A673 (cell line): ENCODE data around the gene DCUN1D5. TPM values are rescaled to one million over a fixed set of nuclear protein-coding genes. Genes with fewer than 3 reads are reported as not detected.
A peak's percentile ranks its signal among the peaks of the same experiment; 100 is the strongest.

Source experiments
- BruUV-seq: library from RNA; stranded (reverse); fragments of 400-500 nt; replicated peaks from 2 replicates; lab custom pipeline; 2021; lab: Mats Ljungman, UMichigan
- CTCF ChIA-PET: fragments of 300-600 bp; sonication (Branson Sonifier 250); formaldehyde crosslinking; loops from one replicate; lab custom pipeline; 2022; ENCODE audit warnings: antibody characterized with exemption; lab: Charles Lee
- POLR2A ChIA-PET: fragments of 300-600 bp; sonication (Branson Sonifier 250); formaldehyde crosslinking; loops from one replicate; lab custom pipeline; 2022; ENCODE audit warnings: antibody characterized with exemption; ENCODE audit not compliant: low non-redundant PET; lab: Charles Lee
- DNase-seq: peaks from one replicate; pipeline ENCODE4 v3.0.0-alpha.2; 2015; ENCODE audit warnings: low spot score
- H3K27ac ChIP-seq: fragments of 200-600 bp; sonication (generic); 2 replicates; pipeline ENCODE4 v1.5.1; 2016; ENCODE audit warnings: mixed run types, low read depth, mild to moderate bottlenecking, mixed read lengths, antibody characterized with exemption, low read length; ENCODE audit not compliant: poor library complexity, severe bottlenecking
- H3K27me3 ChIP-seq: fragments of 200-600 bp; sonication (generic); replicated peaks from 2 replicates; pipeline ENCODE4 v1.6.1; 2017; ENCODE audit warnings: mixed run types, low read depth, mild to moderate bottlenecking, mixed read lengths, antibody characterized with exemption, low read length; ENCODE audit not compliant: insufficient read depth, poor library complexity
- H3K36me3 ChIP-seq: fragments of 200-600 bp; sonication (generic); 2 replicates; pipeline ENCODE4 v1.6.1; 2016; ENCODE audit warnings: mixed run types, mild to moderate bottlenecking, mixed read lengths, antibody characterized with exemption, low read length; ENCODE audit not compliant: insufficient read depth, poor library complexity, severe bottlenecking
- H3K4me1 ChIP-seq: fragments of 200-600 bp; sonication (generic); 2 replicates; pipeline ENCODE4 v1.6.1; 2017; ENCODE audit warnings: mixed run types, mild to moderate bottlenecking, mixed read lengths, antibody characterized with exemption, low read length; ENCODE audit not compliant: insufficient read depth, poor library complexity, severe bottlenecking
- H3K4me3 ChIP-seq: fragments of 200-600 bp; sonication (generic); 2 replicates; pipeline ENCODE4 v1.5.1; 2016; ENCODE audit warnings: low read depth, mixed run types, mild to moderate bottlenecking, mixed read lengths, low read length; ENCODE audit not compliant: poor library complexity, severe bottlenecking
- H3K9me3 ChIP-seq: fragments of 200-600 bp; sonication (generic); 2 replicates; pipeline ENCODE4 v1.6.1; 2016; ENCODE audit warnings: mixed run types, low read depth, mild to moderate bottlenecking, mixed read lengths, antibody characterized with exemption, low read length; ENCODE audit not compliant: poor library complexity, severe bottlenecking
- CTCF ChIP-seq: fragments of 300-800, 200-600 bp; sonication (generic); conservative IDR thresholded peaks from 2 replicates; pipeline ENCODE4 v1.5.1; 2017; ENCODE audit warnings: low read depth, mild to moderate bottlenecking, antibody characterized with exemption, low read length, moderate library complexity, mixed read lengths
- EZH2 ChIP-seq: fragments of 200-600 bp; sonication (generic); IDR thresholded peaks from 2 replicates; pipeline ENCODE4 v1.6.1; 2017; ENCODE audit warnings: borderline replicate concordance, low read depth, mild to moderate bottlenecking, mixed read lengths, antibody characterized with exemption, low read length; ENCODE audit not compliant: poor library complexity, severe bottlenecking
- intact Hi-C: fragments of 100-400 bp; cut with micrococcal nuclease; formaldehyde crosslinking; loops from one replicate; pipeline ENCODE4 v1.10.0; 2022; ENCODE audit not compliant: unreplicated experiment
- total RNA-seq: library from RNA; stranded (reverse); gene quantifications from 2 replicates; pipeline ENCODE4 v1.2.3, GENCODE V29; 2021

DCUN1D5 gene
- total RNA-seq, 1 experiment from 2014 or later: 102 TPM

- no TSS peak for BruUV-seq
- CTCF ChIA-PET: no interaction called here
- H3K4me1 ChIP-seq: peaks cover 12% of the 10 kb centered on the region
- H3K9me3 ChIP-seq: no peaks in the 10 kb centered on the region
- TF ChIP-seq EZH2 (no peak), CTCF (no peak)
- intact Hi-C loops: no loop called here
- DNase-seq: no peak
- POLR2A ChIA-PET: no interaction called here
- H3K27ac ChIP-seq: no peak overlapping the region
- H3K27me3 ChIP-seq: no peaks in the 10 kb centered on the region
- H3K4me3 ChIP-seq: peak overlapping the region; percentile 10
- H3K36me3 ChIP-seq: peaks cover 11% of the 10 kb centered on the region
These were observed 20.4 kb upstream of the DCUN1D5 start for GRCh38 chr11:103112364-103112763.

- H3K27me3 ChIP-seq: no peaks in the 10 kb centered on the region
- H3K4me1 ChIP-seq: peaks cover 12% of the 10 kb centered on the region
- no TSS peak for BruUV-seq
- CTCF ChIA-PET: no interaction called here
- intact Hi-C loops: no loop called here
- POLR2A ChIA-PET: no interaction called here
- TF ChIP-seq CTCF (no peak), EZH2 (no peak)
- peak overlapping the region; percentile 10 for H3K4me3 ChIP-seq
- no peak overlapping the region for H3K27ac ChIP-seq
- peaks cover 11% of the 10 kb centered on the region for H3K36me3 ChIP-seq
- no peaks in the 10 kb centered on the region for H3K9me3 ChIP-seq
- DNase-seq: no peak
These were observed 19.4 kb upstream of the DCUN1D5 start for GRCh38 chr11:103111400-103111799.

- no peaks in the 10 kb centered on the region for H3K9me3 ChIP-seq
- peaks cover 12% of the 10 kb centered on the region for H3K4me1 ChIP-seq
- TF ChIP-seq EZH2 (no peak), CTCF (peak; percentile 56)
- H3K27me3 ChIP-seq: no peaks in the 10 kb centered on the region
- BruUV-seq: TSS peak; percentile 35
- H3K36me3 ChIP-seq: peaks cover 11% of the 10 kb centered on the region
- intact Hi-C loops: no loop called here
- no peak overlapping the region for H3K27ac ChIP-seq
- DNase-seq: peak; percentile 62
- CTCF ChIA-PET: no interaction called here
- peak overlapping the region; percentile 64 for H3K4me3 ChIP-seq
- POLR2A ChIA-PET: no interaction called here
These were observed 18.4 kb upstream of the DCUN1D5 start for GRCh38 chr11:103110391-103110790.
